GM19372 (cell line): ENCODE results near the gene KLHL24.
"Not testable (repeated sequence)": the region's sequence is repeated elsewhere in the genome, so short reads cannot be mapped to it uniquely, and the experiment has no call there.

ENCODE experiments used
- ATAC-seq: cut with Tn5 transposase; IDR thresholded peaks from one replicate; pipeline ENCODE4 v1.9.1; 2021; ENCODE audit warnings: mild to moderate bottlenecking, low read depth, moderate library complexity; ENCODE audit not compliant: unreplicated experiment

Gene KLHL24

GRCh38 chr3:183635431-183636220 is at the start of gene KLHL24:
KLHL24 (plus strand) TSS chr3:183635623; CDS start chr3:183650357, 14,734 bp downstream.
- ATAC-seq, result peak; percentile 76

DNA sequence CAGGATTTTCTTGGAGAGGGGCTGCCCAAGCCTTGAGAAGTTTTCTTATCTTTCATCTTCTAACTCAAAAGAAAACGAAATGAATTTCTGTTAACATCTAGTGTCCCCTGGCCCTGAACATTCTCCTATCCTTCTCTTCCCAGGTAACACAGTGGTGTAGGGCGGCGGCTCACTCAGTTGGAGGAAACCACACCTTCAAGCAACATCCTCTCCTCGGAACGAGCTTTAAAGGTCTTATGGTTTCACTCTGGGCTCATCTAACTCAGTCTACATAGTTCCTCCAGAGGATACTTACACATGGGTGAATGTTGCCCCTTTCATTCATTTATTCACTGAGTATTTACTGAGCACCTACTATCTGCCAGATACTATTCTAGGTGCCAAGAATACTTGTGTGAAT is 48.9 kb upstream of the KLHL24 start:
- no peak for ATAC-seq

DNA sequence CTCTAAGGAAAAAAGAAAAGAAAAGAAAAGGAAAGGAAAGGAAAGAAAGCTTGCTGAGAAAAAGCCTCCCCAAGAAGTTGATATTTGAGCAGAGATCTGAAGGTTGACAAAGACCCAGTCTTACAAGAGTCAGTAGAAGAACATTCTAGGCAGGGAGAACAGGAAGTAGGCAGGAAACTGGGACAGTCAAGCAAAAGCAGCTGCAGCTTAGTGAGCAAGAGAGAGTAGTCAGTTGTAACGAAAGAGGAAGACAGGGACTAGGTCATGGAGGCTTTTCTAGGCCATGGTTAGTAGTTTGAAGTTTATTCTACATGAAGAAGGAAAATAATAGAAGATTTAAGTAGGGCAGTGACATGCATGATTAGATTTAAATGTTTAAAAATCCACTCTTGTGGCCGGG is 48.1 kb upstream of the KLHL24 start:
- no peak for ATAC-seq

DNA sequence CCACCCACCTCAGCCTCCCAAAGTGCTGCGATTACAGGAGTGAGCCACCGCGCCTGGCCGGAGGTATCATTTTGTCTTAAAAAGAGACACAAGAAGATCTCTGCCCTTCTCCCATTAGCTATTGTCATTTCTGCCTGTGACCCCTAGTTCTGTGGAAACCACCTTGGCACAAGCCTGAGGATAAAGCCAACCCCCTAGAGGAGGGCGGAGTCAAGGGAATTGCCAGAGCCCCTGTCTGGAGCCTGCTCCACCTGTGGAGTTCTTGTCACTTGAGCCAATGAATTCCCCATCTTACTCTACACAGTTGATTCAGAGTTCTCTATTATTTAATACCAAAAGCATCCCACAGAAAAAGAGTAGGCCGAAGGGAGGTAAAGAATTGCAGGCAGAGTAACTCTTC is 45.0 kb upstream of the KLHL24 start:
- no peak for ATAC-seq

GRCh38 chr3:183591881-183592521 is 43.4 kb upstream of the KLHL24 start:
- peak; percentile 86 for ATAC-seq

DNA sequence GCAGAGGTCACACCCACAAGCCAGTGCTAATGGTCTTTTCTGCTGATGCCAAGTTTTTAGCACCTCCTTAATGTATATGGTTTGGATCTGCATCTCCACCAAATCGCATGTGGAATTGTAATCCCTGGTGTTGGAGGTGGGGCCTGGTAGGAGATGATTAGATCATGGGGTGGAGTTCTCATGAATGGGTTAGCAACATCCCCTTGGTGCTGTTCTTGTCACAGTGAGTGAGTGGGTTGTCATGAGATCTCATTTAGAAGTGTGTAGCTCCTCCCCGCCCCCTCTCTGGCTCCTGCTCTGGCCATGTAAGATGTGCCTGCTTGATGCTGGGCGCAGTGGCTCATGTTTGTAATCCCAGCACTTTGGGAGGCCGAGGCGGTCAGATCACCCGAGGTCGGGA is 42.6 kb upstream of the KLHL24 start:
- no peak for ATAC-seq

GRCh38 chr3:183594636-183595035 is 40.8 kb upstream of the KLHL24 start:
- no peak for ATAC-seq

- ATAC-seq, result no peak
Measured at GRCh38 chr3:183597959-183598358, 37.5 kb upstream of the KLHL24 start.

DNA sequence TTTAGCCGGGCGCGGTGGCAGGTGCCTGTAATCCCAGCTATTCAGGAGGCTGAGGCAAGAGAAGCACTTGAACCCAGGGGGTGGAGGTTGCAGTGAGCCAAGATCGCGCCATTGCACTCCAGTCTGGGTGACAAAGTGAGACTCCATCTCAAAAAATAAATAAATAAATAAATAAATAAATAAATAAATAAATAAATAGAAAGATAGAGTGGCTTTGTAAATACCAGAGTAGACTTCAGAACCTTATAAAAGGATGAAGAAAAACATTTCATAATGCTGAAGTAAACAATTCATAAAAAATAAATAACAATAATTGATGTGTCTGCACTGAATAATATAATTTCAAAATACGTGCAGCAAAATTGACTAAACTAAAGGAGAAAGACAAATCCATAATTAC is 24.1 kb upstream of the KLHL24 start:
- not testable (repeated sequence) for ATAC-seq

- no peak for ATAC-seq
Measured at GRCh38 chr3:183613366-183614285, 21.8 kb upstream of the KLHL24 start.

DNA sequence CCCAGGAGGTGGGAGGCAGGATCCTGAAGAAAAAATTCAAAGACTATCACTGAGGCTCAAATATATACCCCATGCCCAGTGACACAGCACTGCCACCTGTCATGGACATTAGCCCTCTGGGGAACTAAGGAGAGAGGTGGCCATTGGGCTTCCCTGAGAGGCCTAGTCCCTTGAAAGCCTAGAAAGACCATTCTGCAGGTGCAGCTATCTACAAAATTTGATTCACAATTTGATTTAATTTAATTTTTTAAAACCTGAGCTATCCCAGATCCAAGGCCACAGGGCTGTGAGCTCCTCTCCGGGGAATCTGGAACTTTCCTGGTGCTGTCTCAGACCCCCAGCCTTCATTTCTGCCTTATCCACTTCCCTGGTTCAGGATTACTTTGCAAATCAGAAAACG is 16.9 kb upstream of the KLHL24 start:
- no peak for ATAC-seq

GRCh38 chr3:183619010-183619409 is 16.4 kb upstream of the KLHL24 start:
- ATAC-seq, result no peak

DNA sequence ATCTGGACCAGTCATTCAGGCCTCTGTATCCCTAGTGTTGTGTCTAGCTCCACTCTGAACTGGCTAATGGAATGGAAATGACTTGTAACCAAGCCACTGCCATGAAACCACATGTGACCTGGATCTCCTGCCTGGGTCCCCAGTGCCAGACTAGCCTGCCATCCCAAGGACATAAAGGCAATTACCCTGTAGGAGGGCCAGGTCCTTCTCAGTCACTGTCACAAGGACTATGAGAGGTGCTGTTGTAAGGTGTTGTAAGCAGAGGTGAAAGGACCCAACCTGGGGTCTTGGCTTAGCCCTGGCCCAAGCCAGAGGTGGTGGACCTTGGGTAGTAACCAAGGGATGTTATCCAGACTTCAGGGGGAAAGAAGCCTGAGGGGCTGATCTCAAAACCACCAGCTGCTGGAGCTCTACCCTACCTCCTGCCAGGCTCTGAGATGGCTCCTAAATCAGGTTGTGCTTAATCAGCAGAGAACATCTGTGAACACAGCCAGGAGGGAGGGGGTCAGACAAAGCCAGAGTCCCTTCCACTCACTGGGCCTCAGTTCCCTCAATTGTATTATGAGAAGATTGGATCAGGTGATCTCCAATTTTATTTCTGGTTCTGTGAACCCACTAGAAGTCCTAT is 15.7 kb upstream of the KLHL24 start:
- no peak for ATAC-seq

- ATAC-seq, result no peak
Measured at GRCh38 chr3:183620252-183620628, 15.2 kb upstream of the KLHL24 start.

- not testable (repeated sequence) for ATAC-seq
Measured at GRCh38 chr3:183622473-183622872, 12.9 kb upstream of the KLHL24 start.

DNA sequence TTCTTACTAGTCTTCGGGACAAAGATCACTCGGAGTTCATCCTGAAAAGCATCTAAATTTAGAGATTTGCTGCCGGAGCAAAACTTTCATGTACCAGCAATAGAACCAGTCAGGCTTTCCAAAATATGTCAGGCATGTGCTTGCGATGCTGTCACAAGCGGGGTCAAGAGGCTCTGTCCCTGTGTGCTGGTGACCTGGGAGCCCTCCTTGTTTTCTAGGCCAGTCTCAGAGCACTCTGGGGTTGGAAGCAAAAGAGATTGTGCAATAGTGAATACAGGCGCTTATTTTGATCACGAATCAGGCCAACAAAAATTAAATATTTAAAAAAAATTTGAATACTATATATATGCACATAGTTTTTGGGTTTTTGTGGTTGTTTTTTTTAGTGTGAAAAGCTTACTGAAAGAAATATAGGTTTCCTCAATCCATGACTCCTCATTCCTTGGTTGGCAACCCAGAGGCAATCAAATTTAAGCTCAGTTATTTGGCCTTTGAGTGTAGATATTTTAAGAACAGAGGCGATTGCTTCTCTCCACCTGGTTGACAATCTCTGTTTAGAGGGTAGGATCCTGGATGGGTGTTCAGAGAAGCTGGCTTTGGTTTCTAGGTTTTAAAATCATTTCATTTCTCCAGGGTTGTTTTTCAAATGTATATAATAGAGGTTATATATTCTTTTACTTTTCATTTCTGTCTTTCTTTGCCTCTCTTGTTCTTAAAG is 8.4 kb upstream of the KLHL24 start:
- ATAC-seq, result no peak

DNA sequence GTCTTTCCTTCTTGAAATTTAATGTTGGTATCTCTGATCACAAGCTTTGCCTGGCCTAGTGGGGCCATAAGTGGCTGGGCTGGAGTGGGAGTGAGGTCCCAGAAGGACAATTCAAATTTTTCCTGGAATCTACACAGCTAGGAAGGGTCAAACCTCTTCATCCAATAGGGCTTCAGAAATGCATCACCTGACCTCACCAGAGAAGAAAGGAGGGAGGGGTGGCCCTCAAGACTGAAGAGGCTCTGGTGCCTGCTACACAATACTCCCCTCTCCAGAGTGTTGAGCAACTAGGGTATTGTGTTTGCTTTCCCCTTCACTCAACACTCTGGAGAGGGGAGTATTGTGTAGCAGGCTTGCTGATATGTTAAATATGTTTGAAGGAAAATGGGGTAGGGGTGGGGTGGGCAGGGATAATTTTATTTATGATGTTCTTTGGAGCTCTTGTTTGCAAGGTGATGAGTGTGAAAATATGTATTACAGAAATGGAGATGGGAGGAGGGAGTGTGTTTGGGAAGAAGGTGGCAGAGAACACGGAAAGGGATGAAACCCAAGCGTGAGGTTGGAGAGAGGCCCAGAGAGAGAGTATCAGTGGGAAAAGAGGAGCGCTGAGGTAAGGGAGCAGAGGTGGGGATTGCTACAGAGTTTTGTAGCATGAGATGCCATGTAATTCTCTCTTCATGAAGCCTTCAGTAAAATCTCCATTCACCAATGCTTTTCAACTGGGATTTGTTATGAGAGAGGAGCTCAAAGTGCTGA is 5.7 kb upstream of the KLHL24 start:
- no peak for ATAC-seq

- no peak for ATAC-seq
Measured at GRCh38 chr3:183631715-183632114, 3.7 kb upstream of the KLHL24 start.

DNA sequence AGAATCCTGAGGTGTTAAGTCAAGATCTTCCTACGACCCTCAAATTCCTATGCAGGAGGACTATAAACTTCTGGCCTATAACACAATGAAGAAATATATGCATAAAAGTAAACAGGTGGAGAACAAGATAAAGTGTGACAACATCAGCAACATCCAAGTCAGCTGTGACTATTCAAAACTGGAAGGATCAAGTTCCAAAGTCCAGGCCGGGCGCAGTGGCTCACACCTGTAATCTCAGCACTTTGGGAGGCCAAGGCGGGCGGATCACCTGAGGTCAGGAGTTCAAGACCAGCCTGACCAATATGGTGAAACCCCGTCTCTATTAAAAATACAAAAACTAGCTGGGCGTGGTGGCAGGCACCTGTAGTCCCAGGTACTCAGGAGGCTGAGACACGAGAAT is 2.7 kb upstream of the KLHL24 start:
- ATAC-seq, result not testable (repeated sequence)
